SH-SY5Y (cell line): Measurements from ENCODE around the gene CCDC93.

Source experiments
- GATA2 ChIP-seq: IDR thresholded peaks from 2 replicates; pipeline ENCODE4 v1.6.1; 2011; ENCODE audit warnings: mild to moderate bottlenecking, low read depth, low read length
- GATA3 ChIP-seq: IDR thresholded peaks from 2 replicates; pipeline ENCODE4 v1.6.1; 2011; ENCODE audit warnings: low read depth, mild to moderate bottlenecking, low read length, moderate library complexity

GRCh38 chr2:117989854-117990438 is 23.9 kb downstream of the CCDC93 start:
- TF ChIP-seq GATA2 (no peak), GATA3 (no peak)
